Thyroid gland (tissue), 4 donors: ENCODE results near the gene ZSCAN18.

Source experiments
- CTCF ChIP-seq, 6 experiments: fragments of 200-600 bp in 3 of 6; fragments of 450-650 bp in 3 of 6; sonication (generic) in 3 of 6; IDR thresholded peaks; one replicate each; pipeline ENCODE4 v1.5.1; 2016 to 2019; ENCODE audit warnings: antibody characterized with exemption in 6 of 6, mild to moderate bottlenecking in 2 of 6, inconsistent platforms in 1 of 6, moderate library complexity in 1 of 6
- POLR2A ChIP-seq, 2 donors: fragments of 450-650 bp; IDR thresholded peaks; one replicate each; pipeline ENCODE4 v1.6.1; 2017; ENCODE audit warnings: antibody characterized with exemption in 2 of 2, mild to moderate bottlenecking in 2 of 2, moderate library complexity in 1 of 2

- TF ChIP-seq POLR2A (IDR thresholded peaks at IDR 0.05): no peak
- TF ChIP-seq CTCF (IDR thresholded peaks at IDR 0.05): no peak
Observed at GRCh38 chr19:58047672-58048071, 50.4 kb downstream of the ZSCAN18 start.
